Mammary epithelial cell (primary cell): ENCODE data around the gene HOXA4.

Experiments used
- EZH2 ChIP-seq: IDR thresholded peaks from 2 replicates; pipeline ENCODE4 v1.6.1; 2012; ENCODE audit warnings: low read length, inconsistent platforms, borderline replicate concordance
- TF ChIP-seq, protein P1 (sequence below), 2 donors: IDR thresholded peaks in 1 of 2; conservative IDR thresholded peaks in 1 of 2; 2 replicates each; pipeline ENCODE4 v1.5.1; 2011 to 2012; ENCODE audit warnings: inconsistent platforms in 2 of 2, low read length in 2 of 2, mild to moderate bottlenecking in 2 of 2, control low read depth in 1 of 2, low read depth in 1 of 2; ENCODE audit not compliant: insufficient read depth in 1 of 2; ENCODE audit errors: extremely low read depth in 1 of 2

DNA sequence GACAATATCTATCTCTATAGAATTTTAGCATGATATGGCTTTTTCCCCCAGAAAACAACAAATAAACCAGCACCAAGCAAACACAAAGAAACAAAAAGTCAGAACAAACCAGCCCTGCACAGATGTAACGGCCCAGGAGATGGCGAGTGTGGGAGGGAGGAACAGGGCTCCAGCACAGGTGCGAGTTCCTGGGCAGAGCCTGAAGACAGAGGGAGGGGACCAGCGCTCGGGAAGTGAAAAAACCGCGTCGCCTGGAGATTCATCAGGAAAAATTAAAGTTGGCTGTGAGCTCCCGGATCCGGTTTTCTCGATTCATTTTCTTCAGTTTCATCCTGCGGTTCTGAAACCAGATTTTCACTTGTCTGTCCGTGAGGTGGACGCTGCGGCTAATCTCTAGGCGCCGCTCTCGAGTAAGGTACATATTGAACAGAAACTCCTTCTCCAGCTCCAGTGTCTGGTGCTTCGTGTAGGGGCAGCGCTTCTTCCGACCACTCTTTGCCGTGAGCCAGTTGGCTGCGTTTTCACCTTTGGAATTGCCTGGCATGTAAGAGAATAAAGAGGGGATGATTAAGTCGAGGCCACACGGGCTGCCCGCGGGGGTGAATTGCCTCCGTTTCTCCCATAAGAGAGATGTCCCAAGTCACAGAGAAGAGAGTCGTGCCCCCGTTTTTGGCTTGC is 41.2 kb upstream of the HOXA4 start:
- TF ChIP-seq, protein P1, sequence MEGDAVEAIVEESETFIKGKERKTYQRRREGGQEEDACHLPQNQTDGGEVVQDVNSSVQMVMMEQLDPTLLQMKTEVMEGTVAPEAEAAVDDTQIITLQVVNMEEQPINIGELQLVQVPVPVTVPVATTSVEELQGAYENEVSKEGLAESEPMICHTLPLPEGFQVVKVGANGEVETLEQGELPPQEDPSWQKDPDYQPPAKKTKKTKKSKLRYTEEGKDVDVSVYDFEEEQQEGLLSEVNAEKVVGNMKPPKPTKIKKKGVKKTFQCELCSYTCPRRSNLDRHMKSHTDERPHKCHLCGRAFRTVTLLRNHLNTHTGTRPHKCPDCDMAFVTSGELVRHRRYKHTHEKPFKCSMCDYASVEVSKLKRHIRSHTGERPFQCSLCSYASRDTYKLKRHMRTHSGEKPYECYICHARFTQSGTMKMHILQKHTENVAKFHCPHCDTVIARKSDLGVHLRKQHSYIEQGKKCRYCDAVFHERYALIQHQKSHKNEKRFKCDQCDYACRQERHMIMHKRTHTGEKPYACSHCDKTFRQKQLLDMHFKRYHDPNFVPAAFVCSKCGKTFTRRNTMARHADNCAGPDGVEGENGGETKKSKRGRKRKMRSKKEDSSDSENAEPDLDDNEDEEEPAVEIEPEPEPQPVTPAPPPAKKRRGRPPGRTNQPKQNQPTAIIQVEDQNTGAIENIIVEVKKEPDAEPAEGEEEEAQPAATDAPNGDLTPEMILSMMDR (conservative IDR thresholded peaks at IDR 0.05 in 1 of 2, IDR thresholded peaks at IDR 0.05 in 1 of 2; ENCODE audit: extremely low read depth in 1 of 2, insufficient read depth in 1 of 2, low read depth in 1 of 2, low read length in 2 of 2) = no peak
- no peak for TF ChIP-seq EZH2
